Colonic mucosa (tissue), 4 donors: ENCODE results near the gene SPSB3. TPM values are rescaled to one million over a fixed set of nuclear protein-coding genes. Genes with fewer than 3 reads are reported as not detected.

Source experiments
- DNase-seq: peaks from one replicate; pipeline ENCODE4 v3.0.0-alpha.2; 2020
- H3K27ac ChIP-seq: fragments of 200-600 bp; one replicate; pipeline ENCODE4 v1.8.0; 2021
- H3K27me3 ChIP-seq: fragments of 200-600 bp; one replicate; pipeline ENCODE4 v1.8.0; 2021
- H3K36me3 ChIP-seq: fragments of 200-600 bp; one replicate; pipeline ENCODE4 v1.8.0; 2021
- H3K4me1 ChIP-seq: fragments of 200-600 bp; one replicate; pipeline ENCODE4 v1.8.0; 2021; ENCODE audit warnings: mild to moderate bottlenecking
- H3K4me3 ChIP-seq: fragments of 200-600 bp; one replicate; pipeline ENCODE4 v1.8.0; 2021
- H3K9ac ChIP-seq, 2 donors: one replicate each; pipeline ENCODE4 v1.7.0; 2013; ENCODE audit warnings: control low read depth in 2 of 2, low read depth in 2 of 2, low read length in 2 of 2
- H3K9me3 ChIP-seq: fragments of 200-600 bp; one replicate; pipeline ENCODE4 v1.8.0; 2021
- intact Hi-C: fragments of 100-400 bp; cut with DNase I; formaldehyde crosslinking; loops from one replicate; pipeline ENCODE4 v1.14.1; 2022
- total RNA-seq, 2 donors: library from RNA; stranded (reverse); fragmentation: NEBNext Ultra II Directional in 1 of 2; extraction: Animal tissue kit (Norgen Biotek cat#: 25700) in 1 of 2; gene quantifications; one replicate each; pipeline ENCODE4 v1.2.1, GENCODE V29; 2021
- TF ChIP-seq, protein P1 (sequence below): fragments of 200-600 bp; IDR thresholded peaks from one replicate; pipeline ENCODE4 v1.8.0; 2022; ENCODE audit warnings: antibody characterized with exemption, mild to moderate bottlenecking
- donor health status: healthy.
- donor health status: DM: no; HTN: no; CAD: no.
- donor health status: DM: no; HTN: no; CAD: no.

Gene SPSB3
- total RNA-seq, 2 donors from 2014 or later: 32.7 to 35.9 TPM

DNA sequence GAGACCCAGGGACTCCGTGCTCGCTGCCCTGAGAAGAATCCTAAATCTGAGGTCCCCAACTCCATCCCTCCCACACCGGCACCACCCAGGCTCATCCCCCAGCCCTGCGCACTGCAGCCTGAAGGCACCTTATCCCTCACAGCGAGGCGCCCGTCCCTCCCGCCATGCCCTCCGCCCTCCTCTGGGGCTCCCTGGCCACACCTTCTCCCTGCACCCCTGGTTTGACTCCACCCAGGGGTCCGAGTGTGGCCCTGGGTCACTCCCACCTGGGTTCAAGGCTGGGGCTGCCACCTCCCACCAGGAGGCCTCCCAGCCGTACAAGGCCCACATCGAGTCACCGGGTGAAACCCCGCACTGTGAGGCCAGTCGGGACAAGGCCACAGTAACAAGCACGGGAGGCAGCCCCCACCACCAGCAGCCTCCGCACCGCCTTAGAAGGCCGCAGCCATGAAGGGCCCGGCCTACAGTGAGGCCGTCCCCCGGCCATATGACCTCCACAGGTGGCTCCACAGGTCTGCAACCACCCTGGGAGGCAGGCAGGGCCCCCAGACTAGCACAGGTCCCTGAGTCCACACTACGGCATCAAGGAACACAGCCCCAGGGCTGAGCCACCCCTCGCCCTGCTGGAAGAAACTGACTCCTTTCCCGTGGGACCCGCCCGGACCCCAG is 36.0 kb upstream of the SPSB3 start:
- Histone ChIP-seq H3K4me1 (no peaks in the 10 kb centered on the region), H3K9me3 (no peaks in the 10 kb centered on the region), H3K9ac (no peak overlapping the region), H3K4me3 (no peak overlapping the region), H3K27me3 (no peaks in the 10 kb centered on the region), H3K27ac (no peak overlapping the region), H3K36me3 (peaks cover 15% of the 10 kb centered on the region)
- TF ChIP-seq, protein P1, sequence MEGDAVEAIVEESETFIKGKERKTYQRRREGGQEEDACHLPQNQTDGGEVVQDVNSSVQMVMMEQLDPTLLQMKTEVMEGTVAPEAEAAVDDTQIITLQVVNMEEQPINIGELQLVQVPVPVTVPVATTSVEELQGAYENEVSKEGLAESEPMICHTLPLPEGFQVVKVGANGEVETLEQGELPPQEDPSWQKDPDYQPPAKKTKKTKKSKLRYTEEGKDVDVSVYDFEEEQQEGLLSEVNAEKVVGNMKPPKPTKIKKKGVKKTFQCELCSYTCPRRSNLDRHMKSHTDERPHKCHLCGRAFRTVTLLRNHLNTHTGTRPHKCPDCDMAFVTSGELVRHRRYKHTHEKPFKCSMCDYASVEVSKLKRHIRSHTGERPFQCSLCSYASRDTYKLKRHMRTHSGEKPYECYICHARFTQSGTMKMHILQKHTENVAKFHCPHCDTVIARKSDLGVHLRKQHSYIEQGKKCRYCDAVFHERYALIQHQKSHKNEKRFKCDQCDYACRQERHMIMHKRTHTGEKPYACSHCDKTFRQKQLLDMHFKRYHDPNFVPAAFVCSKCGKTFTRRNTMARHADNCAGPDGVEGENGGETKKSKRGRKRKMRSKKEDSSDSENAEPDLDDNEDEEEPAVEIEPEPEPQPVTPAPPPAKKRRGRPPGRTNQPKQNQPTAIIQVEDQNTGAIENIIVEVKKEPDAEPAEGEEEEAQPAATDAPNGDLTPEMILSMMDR: no peak
- DNase-seq: no peak
- intact Hi-C loops: no loop called here

DNA sequence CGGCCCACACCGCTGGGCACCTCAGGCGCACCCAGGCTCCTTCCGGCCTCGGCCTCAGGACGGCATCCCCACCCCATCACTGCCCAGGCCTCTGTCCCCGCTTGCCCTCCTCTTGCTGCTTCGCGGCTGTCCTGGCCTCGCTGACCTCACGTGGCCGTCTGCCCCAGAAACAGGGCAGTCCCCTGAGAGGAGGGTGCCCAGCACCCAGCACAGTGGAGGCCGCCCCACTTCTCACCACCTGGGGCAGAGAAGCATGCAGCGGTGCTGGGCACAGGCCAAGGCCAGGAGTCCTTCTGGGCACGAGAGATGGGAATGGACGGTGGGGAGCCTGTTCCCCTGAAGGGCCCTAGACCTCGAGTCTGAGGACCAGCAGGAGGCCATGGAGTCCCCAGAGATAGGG is 35.3 kb upstream of the SPSB3 start:
- Histone ChIP-seq H3K9me3 (no peaks in the 10 kb centered on the region), H3K27ac (no peak overlapping the region), H3K4me3 (no peak overlapping the region), H3K4me1 (no peaks in the 10 kb centered on the region), H3K9ac (no peak overlapping the region), H3K36me3 (peaks cover 15% of the 10 kb centered on the region), H3K27me3 (no peaks in the 10 kb centered on the region)
- TF ChIP-seq, protein P1: no peak
- no peak for DNase-seq
- intact Hi-C loops: no loop called here

DNA sequence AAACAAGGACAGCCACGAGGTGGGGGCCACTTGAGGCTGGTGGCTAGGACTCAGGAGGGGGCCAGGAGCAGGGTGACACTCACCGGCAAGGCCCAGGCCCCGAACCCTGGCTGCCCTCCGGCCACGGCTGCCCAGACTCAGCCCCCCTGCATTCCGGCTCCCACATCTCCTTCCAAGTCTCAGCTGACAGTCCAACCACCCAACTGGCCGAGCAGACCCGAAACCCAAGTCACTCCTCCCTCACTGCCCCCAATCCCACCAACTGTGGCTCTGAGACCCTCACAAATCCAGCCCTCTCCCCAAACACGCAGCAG is 34.9 kb upstream of the SPSB3 start:
- DNase-seq: no peak
- TF ChIP-seq, protein P1: no peak

DNA sequence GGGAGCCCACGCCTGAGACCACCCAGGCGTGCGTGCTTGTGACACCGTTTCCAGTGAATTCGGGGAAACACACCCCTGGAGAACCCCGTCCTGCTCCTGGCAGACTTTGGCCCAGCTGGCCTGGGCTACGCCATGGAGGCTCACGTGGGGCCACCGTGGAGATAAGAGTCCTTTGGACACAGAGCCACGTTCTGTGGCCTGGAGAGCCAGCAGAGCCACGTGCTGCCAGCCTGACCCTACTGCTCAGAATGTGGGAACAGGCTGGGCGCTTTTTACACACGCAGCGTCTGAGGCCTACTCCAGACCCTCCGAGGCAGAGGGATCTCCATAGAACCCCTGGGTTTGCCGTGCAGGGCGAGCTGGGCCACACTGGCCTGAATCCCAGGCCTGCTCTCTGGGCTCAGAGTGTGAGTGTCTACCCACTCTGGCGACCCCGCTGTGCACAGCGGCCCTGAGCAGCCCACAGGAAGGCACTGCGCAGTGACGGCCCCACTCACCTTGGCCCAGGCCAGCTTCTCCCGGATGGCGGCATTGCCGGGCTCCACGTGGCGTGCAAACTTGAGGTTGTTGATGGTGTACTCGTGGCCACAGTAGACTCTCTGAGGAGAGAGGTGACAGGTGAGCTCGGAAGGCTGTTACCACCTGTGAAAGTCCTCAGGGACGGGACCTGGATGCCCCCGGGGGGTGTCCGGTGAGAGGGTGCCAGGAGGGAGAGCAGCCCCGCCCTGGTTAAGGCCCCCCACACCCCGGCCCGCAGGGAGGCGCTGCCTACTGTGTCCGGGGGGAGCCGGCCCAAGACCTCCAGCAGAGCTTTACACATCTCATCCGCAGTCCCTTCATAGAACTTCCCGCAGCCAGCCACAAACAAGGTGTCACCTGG is 34.3 kb upstream of the SPSB3 start:
- H3K27ac ChIP-seq: no peak overlapping the region
- H3K4me1 ChIP-seq: no peaks in the 10 kb centered on the region
- H3K27me3 ChIP-seq: no peaks in the 10 kb centered on the region
- intact Hi-C loops: no loop called here
- no peaks in the 10 kb centered on the region for H3K9me3 ChIP-seq
- DNase-seq: no peak
- no peak overlapping the region for H3K4me3 ChIP-seq
- TF ChIP-seq, protein P1: no peak
- no peak overlapping the region for H3K9ac ChIP-seq
- H3K36me3 ChIP-seq: peaks cover 6% of the 10 kb centered on the region

More for the DNA sequence above, 34.9 kb upstream of the SPSB3 start:
- Histone ChIP-seq H3K4me3 (no peak overlapping the region), H3K27ac (no peak overlapping the region), H3K9me3 (no peaks in the 10 kb centered on the region), H3K36me3 (peaks cover 12% of the 10 kb centered on the region), H3K9ac (no peak overlapping the region), H3K4me1 (no peaks in the 10 kb centered on the region), H3K27me3 (no peaks in the 10 kb centered on the region)
- intact Hi-C loops: no loop called here

DNA sequence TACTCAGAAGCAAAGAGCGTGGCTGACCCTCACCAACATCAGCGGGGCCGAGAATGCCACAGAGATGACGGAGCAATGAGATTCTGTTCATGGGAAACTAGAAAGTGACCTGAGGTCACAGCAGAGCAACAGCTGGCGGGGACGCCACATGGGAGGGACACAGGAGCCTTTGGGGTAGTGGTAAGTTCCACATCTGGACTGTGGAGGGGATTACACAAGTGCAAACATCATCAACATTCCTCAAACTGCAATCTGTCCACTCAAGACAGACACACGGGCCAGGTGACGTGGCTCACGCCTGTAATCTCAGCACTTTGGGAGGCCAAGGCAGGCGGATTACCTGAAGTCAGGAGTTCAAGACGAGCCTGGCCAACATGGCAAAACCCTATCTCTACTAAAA is 33.1 kb upstream of the SPSB3 start:
- Histone ChIP-seq H3K27ac (no peak overlapping the region), H3K27me3 (no peaks in the 10 kb centered on the region), H3K4me1 (no peaks in the 10 kb centered on the region), H3K4me3 (no peak overlapping the region), H3K9me3 (no peaks in the 10 kb centered on the region), H3K9ac (no peak overlapping the region), H3K36me3 (peaks cover 6% of the 10 kb centered on the region)
- intact Hi-C loops: no loop called here
- TF ChIP-seq, protein P1: no peak
- DNase-seq: no peak
